Hematopoietic multipotent progenitor cell (in vitro differentiated cells): ENCODE measurements around the gene ALOXE3. TPM values are rescaled to one million over a fixed set of nuclear protein-coding genes. Genes with fewer than 3 reads are reported as not detected.
A peak's percentile ranks its signal among the peaks of the same experiment; 100 is the strongest.

Experiments
- DNase-seq, 3 donors: peaks; one replicate each; pipeline ENCODE4 v3.0.0-alpha.2; 2011 to 2015; ENCODE audit warnings: low read depth in 2 of 3, low spot score in 2 of 3
- total RNA-seq: library from RNA; depleted of rRNA; stranded (reverse); fragments of >200 nt; gene quantifications from one replicate; pipeline ENCODE4 v1.2.3, GENCODE V29; 2012

Gene ALOXE3
- total RNA-seq: under 0.01 TPM

- no peak for DNase-seq
These were observed at the start of gene ALOXE3 for GRCh38 chr17:8117980-8118768. ALOXE3 (minus strand) TSS chr17:8118514; CDS start chr17:8117990, 524 bp downstream.

- DNase-seq: no peak
These were observed 49.2 kb upstream of the ALOXE3 start for GRCh38 chr17:8167526-8167925.

GRCh38 chr17:8166731-8167130 lies 48.4 kb upstream of the ALOXE3 start:
- DNase-seq: no peak

GRCh38 chr17:8164815-8165131 lies 46.5 kb upstream of the ALOXE3 start:
- no peak for DNase-seq

GRCh38 chr17:8163978-8164814 lies 45.9 kb upstream of the ALOXE3 start:
- DNase-seq: peak in 2 of 3 donors; percentile 50 to 56

GRCh38 chr17:8162997-8163977 lies 45.0 kb upstream of the ALOXE3 start:
- no peak for DNase-seq

- peak; percentile 68 to 80 (median 78) for DNase-seq
These were observed 44.1 kb upstream of the ALOXE3 start, which contains the start of gene VAMP2 for GRCh38 chr17:8162233-8162996. VAMP2 (minus strand) TSS chr17:8162948; CDS start chr17:8162879, 69 bp downstream.

- no peak for DNase-seq
These were observed 43.2 kb upstream of the ALOXE3 start for GRCh38 chr17:8161289-8162232.

- DNase-seq: no peak
These were observed 42.5 kb upstream of the ALOXE3 start for GRCh38 chr17:8160741-8161221.

- no peak for DNase-seq
These were observed 41.9 kb upstream of the ALOXE3 start for GRCh38 chr17:8160224-8160577.

GRCh38 chr17:8159459-8160223 lies 41.3 kb upstream of the ALOXE3 start:
- DNase-seq: no peak

- no peak for DNase-seq
These were observed 40.7 kb upstream of the ALOXE3 start for GRCh38 chr17:8159032-8159400.

GRCh38 chr17:8158267-8159031 lies 40.1 kb upstream of the ALOXE3 start:
- DNase-seq: peak; percentile 74 to 90 (median 83)

- peak; percentile 96 to 100 (median 100) for DNase-seq
These were observed 38.1 kb upstream of the ALOXE3 start for GRCh38 chr17:8156246-8156992.

- DNase-seq: no peak
These were observed 37.6 kb upstream of the ALOXE3 start for GRCh38 chr17:8155996-8156245.

- DNase-seq: no peak
These were observed 37.1 kb upstream of the ALOXE3 start for GRCh38 chr17:8155231-8155995.
